HepG2 (cell line): ENCODE measurements around the gene PEX11G. TPM values are rescaled to one million over a fixed set of nuclear protein-coding genes. Genes with fewer than 3 reads are reported as not detected.

Source experiments
- ATF1 ChIP-seq: IDR thresholded peaks from 2 replicates; pipeline ENCODE4 v1.6.1; 2016; ENCODE audit warnings: mild to moderate bottlenecking, control low read depth
- LBX2 ChIP-seq: sonication (generic); formaldehyde crosslinking; IDR thresholded peaks from 2 replicates; pipeline ENCODE4 v1.5.0; 2020; ENCODE audit warnings: missing genetic modification reagents, mild to moderate bottlenecking, borderline replicate concordance
- MLXIP ChIP-seq: sonication (generic); formaldehyde crosslinking; IDR thresholded peaks from 2 replicates; pipeline ENCODE4 v1.9.0; 2021; ENCODE audit warnings: missing genetic modification reagents, borderline replicate concordance
- RAD51 ChIP-seq: fragments of 450-650 bp; IDR thresholded peaks from 2 replicates; pipeline ENCODE4 v1.6.1; 2016; ENCODE audit warnings: borderline replicate concordance
- SMAD1 ChIP-seq: sonication (generic); formaldehyde crosslinking; IDR thresholded peaks from 2 replicates; pipeline ENCODE4 v1.4.0; 2020; ENCODE audit warnings: missing genetic modification reagents, low read depth, mild to moderate bottlenecking, borderline replicate concordance
- SNAPC4 ChIP-seq: sonication (generic); formaldehyde crosslinking; IDR thresholded peaks from 2 replicates; pipeline ENCODE4 v1.4.0; 2020; ENCODE audit warnings: mild to moderate bottlenecking, missing genetic modification reagents
- SOX13 ChIP-seq, 3 experiments: fragments of 450-650 bp in 1 of 3; sonication (generic) in 1 of 3; formaldehyde crosslinking in 1 of 3; IDR thresholded peaks in 2 of 3; conservative IDR thresholded peaks in 1 of 3; 2 replicates each; pipeline versions ENCODE4 v1.5.0 to v1.6.1; 2016 to 2020; ENCODE audit warnings: antibody characterized with exemption in 1 of 3, mild to moderate bottlenecking in 1 of 3, missing compliant biosample characterization in 1 of 3, missing genetic modification reagents in 1 of 3, moderate library complexity in 1 of 3
- TBX2 ChIP-seq: sonication (generic); formaldehyde crosslinking; IDR thresholded peaks from 2 replicates; pipeline ENCODE4 v1.5.0; 2020; ENCODE audit warnings: missing genetic modification reagents, mild to moderate bottlenecking, borderline replicate concordance
- XRCC5 ChIP-seq: fragments of 200-400 bp; formaldehyde crosslinking; optimal IDR thresholded peaks from 2 replicates; pipeline ENCODE3; 2017; ENCODE audit warnings: mild to moderate bottlenecking, low read length
- ZFP82 ChIP-seq: sonication (generic); formaldehyde crosslinking; IDR thresholded peaks from 2 replicates; pipeline ENCODE4 v1.5.1; 2020; ENCODE audit warnings: mild to moderate bottlenecking, missing genetic modification reagents, borderline replicate concordance
- ZHX1 ChIP-seq: sonication (generic); formaldehyde crosslinking; IDR thresholded peaks from 2 replicates; pipeline ENCODE4 v1.8.1; 2022; ENCODE audit warnings: low read depth, mild to moderate bottlenecking, missing genetic modification reagents
- ZNF124 ChIP-seq: sonication (generic); formaldehyde crosslinking; IDR thresholded peaks from 2 replicates; pipeline ENCODE4 v1.4.0; 2020; ENCODE audit warnings: missing genetic modification reagents
- ZNF17 ChIP-seq: sonication (generic); formaldehyde crosslinking; IDR thresholded peaks from 2 replicates; pipeline ENCODE4 v1.5.0; 2020; ENCODE audit warnings: mild to moderate bottlenecking, missing genetic modification reagents
- ZNF20 ChIP-seq: sonication (generic); formaldehyde crosslinking; IDR thresholded peaks from 2 replicates; pipeline ENCODE4 v1.4.0; 2020; ENCODE audit warnings: mild to moderate bottlenecking, moderate library complexity, missing genetic modification reagents
- ZNF790 ChIP-seq: sonication (generic); formaldehyde crosslinking; IDR thresholded peaks from 2 replicates; pipeline ENCODE4 v1.8.0; 2022; ENCODE audit warnings: missing genetic modification reagents, mild to moderate bottlenecking, borderline replicate concordance
- ZSCAN20 ChIP-seq: sonication (generic); formaldehyde crosslinking; IDR thresholded peaks from 2 replicates; pipeline ENCODE4 v1.4.0; 2020; ENCODE audit warnings: missing genetic modification reagents, mild to moderate bottlenecking, borderline replicate concordance
- ZZZ3 ChIP-seq: sonication (generic); formaldehyde crosslinking; IDR thresholded peaks from 2 replicates; pipeline ENCODE4 v1.4.0; 2020; ENCODE audit warnings: missing genetic modification reagents, mild to moderate bottlenecking, borderline replicate concordance
- polyA plus RNA-seq, 8 experiments: library from polyadenylated mRNA; depleted of rRNA in 3 of 8; stranded (reverse) in 7 of 8; unstranded in 1 of 8; fragments of >200 nt; fragmentation: Illumina TruSeq in 4 of 8; extraction: Trizol in 4 of 8; gene quantifications; 2 replicates each; pipeline versions ENCODE4 v1.2.1 to v1.2.3, GENCODE V29; 2011 to 2016; ENCODE audit warnings: low read depth in 4 of 8, missing spikeins in 1 of 8, mixed read lengths in 1 of 8; ENCODE audit not compliant: insufficient read depth in 1 of 8
- total RNA-seq, 5 experiments: library from RNA; depleted of rRNA; stranded (reverse); fragments of >200 nt; fragmentation: Illumina TruSeq; extraction: Trizol; gene quantifications; 2 replicates each; pipeline ENCODE4 v1.2.3, GENCODE V29; 2016; ENCODE audit warnings: low read depth in 1 of 5

PEX11G gene
- total and polyA plus RNA-seq, 2 of the 13 experiments (the other 11 are each of a cell fraction or from before 2014, with no cell fraction given), result not detected

- no peak for TF ChIP-seq ZNF17 (CRISPR knock-in tag)
- no peak for TF ChIP-seq ZNF790 (CRISPR knock-in tag)
- no peak for TF ChIP-seq MLXIP (CRISPR knock-in tag)
- no peak for TF ChIP-seq ZFP82 (CRISPR knock-in tag)
- TF ChIP-seq XRCC5, result no peak
- no peak for TF ChIP-seq SOX13 (IDR thresholded peaks at IDR 0.05)
- no peak; a peak in 1 of 4 replicates for TF ChIP-seq SOX13 (CRISPR knock-in tag; conservative IDR thresholded peaks at IDR 0.05 in 1 of 2, IDR thresholded peaks at IDR 0.05 in 1 of 2)
- no peak for TF ChIP-seq SNAPC4 (CRISPR knock-in tag)
- TF ChIP-seq ZSCAN20 (CRISPR knock-in tag), result no peak
- TF ChIP-seq RAD51, result no peak; the same call in 1 of the 2 replicates
- TF ChIP-seq ATF1 (CRISPR knock-in tag), result no peak
- peak; percentile 51; the same call in 1 of the 2 replicates for TF ChIP-seq ZZZ3 (CRISPR knock-in tag)
- 0 out of 2 replicates have a peak, but pooled peaks have one; percentile 59 for TF ChIP-seq ZHX1 (CRISPR knock-in tag)
- peak; percentile 30; the same call in 1 of the 2 replicates for TF ChIP-seq ZNF124 (CRISPR knock-in tag)
- TF ChIP-seq LBX2 (CRISPR knock-in tag), result no peak
- no peak for TF ChIP-seq TBX2 (CRISPR knock-in tag)
- TF ChIP-seq SMAD1 (CRISPR knock-in tag), result 0 out of 2 replicates have a peak, but pooled peaks have one; percentile 52
- no peak for TF ChIP-seq ZNF20 (CRISPR knock-in tag)
These were observed 5.7 kb upstream of the PEX11G start (continued) for GRCh38 chr19:7494416-7495098.
